HG03135 (cell line): ENCODE measurements around the gene CACNA2D1.
A peak's percentile ranks its signal among the peaks of the same experiment; 100 is the strongest.

ENCODE experiments used
- ATAC-seq: cut with Tn5 transposase; IDR thresholded peaks from one replicate; pipeline ENCODE4 v1.9.1; 2021; ENCODE audit warnings: mild to moderate bottlenecking, moderate library complexity; ENCODE audit not compliant: unreplicated experiment

The CACNA2D1 gene

GRCh38 chr7:82010416-82010815 lies 433.2 kb downstream of the CACNA2D1 start:
- ATAC-seq = no peak

GRCh38 chr7:82007315-82007714 lies 436.3 kb downstream of the CACNA2D1 start:
- no peak for ATAC-seq

DNA sequence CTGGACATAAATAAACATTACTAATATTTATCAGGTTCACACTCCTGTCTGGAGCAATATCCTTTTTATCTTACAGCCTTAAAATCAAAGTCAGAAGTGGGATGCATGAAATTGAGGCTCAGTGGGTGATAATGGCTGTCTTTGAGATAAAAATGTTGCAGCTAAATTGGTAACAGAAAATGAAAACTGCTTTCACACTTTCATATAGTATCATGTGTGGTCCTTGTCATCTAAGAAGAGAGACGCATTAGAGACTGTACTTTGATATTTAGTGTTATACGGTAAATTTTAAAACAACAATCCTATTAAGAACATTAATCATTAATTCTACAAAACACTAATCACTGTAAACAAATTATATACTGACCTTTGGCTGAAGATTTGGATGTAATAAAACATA lies 438.5 kb downstream of the CACNA2D1 start:
- ATAC-seq = no peak

GRCh38 chr7:81993186-81993585 lies 450.4 kb downstream of the CACNA2D1 start:
- ATAC-seq = no peak

GRCh38 chr7:81990395-81990794 lies 453.2 kb downstream of the CACNA2D1 start:
- no peak for ATAC-seq

DNA sequence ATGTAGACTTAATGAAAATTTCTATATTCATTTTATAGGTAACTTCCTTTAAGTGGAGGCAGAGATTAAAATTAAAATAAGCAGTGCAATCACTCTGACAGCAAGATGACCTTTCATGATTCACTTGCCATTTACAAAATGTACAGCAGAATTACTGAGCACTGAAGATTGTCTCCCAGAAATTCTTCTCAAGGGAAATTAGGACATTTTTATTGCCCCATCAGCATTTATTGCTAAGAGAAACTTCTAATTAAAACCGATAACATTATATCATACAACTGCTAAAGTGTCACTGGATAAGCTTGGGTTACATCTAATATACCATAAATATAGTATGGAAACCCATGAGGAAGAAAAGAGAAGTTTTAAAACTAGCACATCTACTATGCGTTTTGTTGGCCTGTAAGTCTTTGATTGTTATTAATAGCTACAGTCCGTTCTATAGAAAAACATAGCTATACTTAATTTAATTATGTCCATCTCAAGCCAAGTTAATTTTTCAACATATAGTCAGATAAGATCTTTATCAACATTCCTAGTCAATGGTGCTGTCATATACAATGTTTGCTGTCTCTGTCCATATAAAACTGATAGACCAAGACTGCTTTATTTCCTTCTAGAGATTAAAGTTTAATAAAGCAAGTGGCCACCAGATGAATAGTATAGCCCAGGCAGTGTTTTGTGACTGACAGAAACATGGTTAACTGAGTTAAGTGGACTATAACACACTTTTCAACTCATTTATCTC lies 456.7 kb downstream of the CACNA2D1 start:
- no peak for ATAC-seq

DNA sequence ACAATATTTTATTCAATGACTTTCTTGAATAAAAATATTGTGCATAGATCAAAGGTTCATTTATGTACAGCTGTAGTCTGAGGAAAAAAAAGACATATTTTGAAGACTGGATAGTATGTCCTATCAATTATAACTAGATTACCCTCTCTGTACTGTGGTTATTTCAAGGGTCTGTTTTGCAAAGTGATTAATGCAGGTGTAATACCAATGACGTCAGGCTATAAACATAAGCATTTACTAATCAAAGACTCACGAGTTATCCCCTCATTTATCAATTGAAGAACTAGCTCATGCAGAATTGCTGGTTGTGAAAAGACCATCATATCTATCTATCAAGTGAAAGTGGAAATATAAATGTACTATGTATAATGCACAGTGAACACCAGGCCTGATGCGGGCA lies 460.2 kb downstream of the CACNA2D1 start:
- no peak for ATAC-seq

- ATAC-seq = no peak
Observed at GRCh38 chr7:81973117-81973516, 470.5 kb downstream of the CACNA2D1 start.

DNA sequence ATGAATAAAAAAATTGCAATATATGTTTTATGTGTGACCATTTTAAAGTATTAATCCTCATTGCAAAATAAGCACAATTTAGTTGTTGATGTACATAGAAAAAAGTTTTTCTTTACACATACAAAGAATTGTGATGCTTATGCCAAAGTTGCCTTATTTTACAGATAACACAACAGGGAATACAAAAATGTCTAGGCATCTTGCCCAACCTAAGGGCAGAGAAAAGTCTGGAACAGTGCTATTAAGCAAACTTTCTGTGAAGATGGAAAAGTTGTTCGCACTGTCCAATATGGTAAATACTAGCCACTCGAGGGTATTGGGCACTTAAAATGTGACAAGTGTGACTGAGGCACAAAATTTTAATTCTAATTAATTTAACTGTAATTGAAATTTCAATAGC lies 483.6 kb downstream of the CACNA2D1 start:
- ATAC-seq = no peak

DNA sequence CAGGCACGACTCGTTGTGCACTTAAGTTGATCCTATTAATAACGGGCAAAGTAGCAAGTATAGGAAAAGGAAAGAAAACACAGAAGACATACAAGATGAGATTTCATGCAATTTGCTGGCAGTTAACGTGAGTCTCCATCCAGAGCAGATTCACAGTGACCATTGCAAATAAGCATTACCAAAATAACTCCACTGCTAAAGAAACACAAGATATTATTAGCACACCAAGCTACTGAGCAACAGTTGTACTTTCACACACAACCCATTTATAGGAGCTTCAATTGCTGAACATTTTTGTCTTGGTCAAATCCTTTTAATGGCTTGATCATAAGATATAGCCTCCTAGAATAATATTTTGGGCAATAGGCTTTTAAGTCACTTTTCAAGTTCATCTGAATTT lies 486.1 kb downstream of the CACNA2D1 start:
- ATAC-seq = no peak

- peak; percentile 81 for ATAC-seq
Observed at GRCh38 chr7:81956520-81956919, 487.1 kb downstream of the CACNA2D1 start.

DNA sequence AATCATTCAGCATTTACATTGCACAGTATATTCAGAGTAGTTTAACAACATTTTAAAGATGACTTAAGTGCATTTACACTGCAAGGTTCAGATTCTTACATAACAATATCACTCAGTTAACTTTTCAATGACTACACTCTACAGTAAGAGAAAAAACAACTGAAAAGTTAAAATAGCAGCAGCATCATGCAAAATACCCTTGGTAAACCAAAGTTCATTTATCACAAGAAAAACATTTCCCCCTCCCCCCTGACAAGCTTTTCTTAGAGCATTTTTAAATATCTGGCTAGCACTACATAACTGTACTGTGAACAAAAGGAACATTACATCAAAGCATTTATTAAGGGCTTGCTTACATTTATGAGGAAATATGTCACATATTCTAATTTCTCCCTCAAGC lies 494.3 kb downstream of the CACNA2D1 start:
- no peak for ATAC-seq

DNA sequence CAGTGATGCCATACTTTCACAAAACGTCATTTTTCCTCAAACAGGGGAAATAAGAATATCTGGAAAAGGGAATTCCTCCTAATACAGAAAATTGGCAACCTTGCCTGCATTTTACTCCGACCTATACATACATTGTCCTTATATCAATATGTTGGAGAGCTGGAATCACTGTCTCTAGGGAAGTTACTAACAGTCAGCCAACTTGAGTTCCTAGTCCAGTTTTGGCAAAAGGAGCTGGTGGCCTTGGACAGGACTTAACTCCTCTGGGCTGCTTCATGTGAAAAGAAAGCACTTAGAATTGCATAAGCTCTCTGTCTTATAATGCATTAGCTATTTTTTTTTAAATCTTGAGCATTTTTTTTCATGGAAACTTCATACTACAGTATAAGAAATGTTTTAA lies 499.5 kb downstream of the CACNA2D1 start:
- no peak for ATAC-seq

GRCh38 chr7:81937091-81937490 lies 506.5 kb downstream of the CACNA2D1 start:
- no peak for ATAC-seq

DNA sequence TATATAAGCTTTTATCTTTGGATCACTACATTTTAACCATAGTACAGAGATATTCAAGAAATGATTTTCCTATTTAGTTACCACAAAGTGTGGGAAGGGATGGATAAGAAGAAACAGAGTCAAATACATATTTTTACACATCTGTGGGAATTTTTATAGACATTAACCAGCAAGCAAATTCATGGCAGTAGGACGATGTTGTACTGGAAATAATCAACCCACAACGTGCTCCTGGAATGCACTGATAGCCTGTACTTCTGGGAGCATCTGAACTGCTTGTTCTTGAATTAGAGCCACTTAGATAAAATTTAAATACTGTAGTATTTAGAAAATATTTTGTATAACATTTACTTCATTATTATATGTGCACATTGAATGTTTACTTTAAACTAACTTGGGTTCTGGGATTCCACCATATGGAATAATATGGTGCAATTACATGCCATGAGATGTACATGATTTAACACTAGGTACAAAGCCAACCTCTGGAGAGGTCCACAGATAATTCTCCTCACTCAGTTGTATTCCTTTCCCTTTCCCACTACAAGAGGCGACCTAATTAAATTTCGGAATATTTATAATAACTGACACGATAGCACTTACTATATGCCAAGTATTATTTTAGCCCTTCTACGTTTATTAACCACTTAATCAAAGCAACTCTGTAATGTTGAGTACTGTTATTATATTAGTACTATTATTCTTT lies 508.8 kb downstream of the CACNA2D1 start:
- ATAC-seq = no peak

DNA sequence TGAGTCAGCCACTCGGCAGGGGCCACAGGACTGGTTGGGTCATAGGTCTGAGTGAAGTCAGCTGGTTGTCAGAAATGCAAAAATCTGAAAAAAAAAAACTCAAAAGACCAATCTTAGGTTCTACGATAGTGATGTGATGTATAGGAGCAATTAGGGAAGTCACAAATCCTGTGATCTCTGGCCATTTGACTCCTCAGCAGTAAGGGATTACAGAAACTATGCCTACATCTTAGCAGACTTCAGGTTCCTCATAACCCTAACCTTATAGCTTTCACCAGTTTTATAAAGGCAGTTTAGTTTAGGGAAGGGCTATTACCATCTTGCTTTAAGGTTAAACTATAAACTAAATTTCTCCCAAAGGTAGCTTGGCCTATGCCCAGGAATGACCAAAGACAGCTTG lies 510.6 kb downstream of the CACNA2D1 start:
- no peak for ATAC-seq

GRCh38 chr7:81929386-81929785 lies 514.2 kb downstream of the CACNA2D1 start:
- no peak for ATAC-seq

DNA sequence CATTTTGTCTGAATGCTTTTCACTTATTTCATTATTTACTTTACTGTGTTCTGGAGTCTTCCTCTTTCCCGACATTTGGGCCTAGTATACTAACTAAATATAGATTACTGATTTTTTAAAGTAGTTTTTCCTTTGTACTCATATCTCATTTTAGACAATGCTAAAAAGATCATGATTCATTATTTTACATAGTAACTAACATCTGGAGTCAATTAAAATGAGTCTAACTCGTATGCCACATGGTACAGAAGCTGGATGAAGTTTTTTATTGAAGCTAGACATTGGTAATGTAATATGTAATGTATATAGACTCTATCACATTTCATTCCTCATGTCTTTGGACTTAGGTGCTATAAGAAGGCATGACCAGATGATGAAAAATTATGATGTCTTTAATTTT lies 517.4 kb downstream of the CACNA2D1 start:
- no peak for ATAC-seq

DNA sequence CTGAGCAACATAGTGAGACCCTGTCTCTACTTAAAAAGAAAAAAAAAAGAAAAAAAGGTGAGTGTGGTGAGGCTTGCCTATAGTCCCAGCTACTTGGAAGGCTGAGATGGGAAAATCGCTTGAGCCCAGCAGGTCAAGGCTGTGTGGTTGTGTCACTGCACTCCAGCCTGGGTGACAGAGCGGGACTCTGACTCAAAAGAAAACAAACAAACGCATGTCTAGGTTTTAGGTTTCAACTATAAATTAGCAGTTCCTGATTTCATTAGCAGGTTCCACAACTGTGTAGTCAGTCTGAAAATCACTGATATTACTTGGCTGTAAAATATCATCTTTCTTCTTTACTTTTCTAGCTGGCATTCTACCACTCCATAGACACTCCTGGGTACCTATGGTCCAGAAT lies 518.0 kb downstream of the CACNA2D1 start:
- no peak for ATAC-seq

- no peak for ATAC-seq
Observed at GRCh38 chr7:81924494-81924893, 519.1 kb downstream of the CACNA2D1 start.

DNA sequence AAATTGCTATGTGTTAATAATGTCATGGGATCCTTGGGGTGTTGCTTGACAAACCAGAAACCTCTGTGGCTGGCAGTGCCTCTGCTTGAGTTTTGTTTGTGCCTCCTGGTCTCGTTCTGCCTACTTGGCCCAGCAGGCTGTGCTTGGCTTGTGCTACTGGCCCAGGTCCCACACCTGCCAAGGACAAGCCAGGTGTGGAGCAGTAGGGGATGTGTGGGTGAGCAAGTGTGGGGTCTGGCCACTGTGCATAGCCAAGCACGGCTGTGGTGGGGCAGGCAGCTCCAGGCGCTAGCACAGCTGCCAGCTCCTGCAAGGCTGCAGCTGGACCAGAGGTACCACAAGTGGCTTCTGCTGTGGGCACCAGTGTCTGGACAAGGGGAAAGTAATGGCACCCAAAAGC lies 524.1 kb downstream of the CACNA2D1 start:
- ATAC-seq = no peak

DNA sequence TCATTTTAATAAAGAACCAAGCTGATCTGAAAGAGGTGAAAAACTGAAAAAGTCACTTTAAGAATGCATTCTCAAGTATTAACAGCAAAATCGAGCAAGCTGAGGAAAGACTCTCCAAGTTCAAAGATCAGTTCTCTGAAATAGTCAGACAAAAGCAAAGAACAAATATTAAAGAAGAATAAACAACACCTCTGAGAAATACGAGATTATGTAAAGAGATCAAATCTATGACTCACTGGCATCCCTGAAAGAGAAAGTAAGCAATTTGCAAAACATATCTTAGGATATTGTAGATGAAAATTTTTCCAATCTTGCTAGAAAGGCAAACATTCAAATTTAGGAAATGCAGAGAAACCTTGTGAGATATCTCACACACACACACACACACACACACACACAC lies 535.4 kb downstream of the CACNA2D1 start:
- no peak for ATAC-seq

- no peak for ATAC-seq
Observed at GRCh38 chr7:81903115-81903514, 540.5 kb downstream of the CACNA2D1 start.
